ENCODE data around the gene ABCC6.

GRCh38 chr16:16150117-16150877 lies 73.0 kb downstream of the ABCC6 start:
- TF ChIP-seq CTCF (IDR thresholded peaks at IDR 0.05): no peak
- TF ChIP-seq EP300 (IDR thresholded peaks at IDR 0.05): no peak
